ENCODE measurements around the gene CALY. TPM values are rescaled to one million over a fixed set of nuclear protein-coding genes. Genes with fewer than 3 reads are reported as not detected.

Gene CALY
- total RNA-seq, 1 experiment from 2014 or later = 0.47 TPM

DNA sequence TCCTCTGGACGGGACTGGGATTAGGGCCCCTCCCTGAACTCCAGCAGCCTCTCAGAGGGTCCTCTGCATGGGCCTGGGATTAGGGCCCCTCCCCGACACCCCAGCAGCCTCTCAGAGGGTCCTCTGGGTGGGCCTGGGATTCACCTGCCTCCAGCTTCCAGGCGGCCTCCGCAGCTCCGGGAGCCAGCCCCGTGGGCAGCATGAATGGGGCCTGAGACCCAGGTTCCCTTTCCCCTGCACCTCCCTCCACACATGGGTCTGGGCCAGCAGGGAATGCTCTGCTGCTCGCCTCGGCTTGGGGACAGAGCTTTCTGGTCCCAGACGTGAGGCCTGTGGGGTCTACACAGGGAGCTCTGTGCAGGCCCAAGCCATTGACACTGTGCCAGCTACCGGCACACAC, 33.5 kb downstream of the CALY start:
- Histone ChIP-seq H3K79me2 (ENCODE audit: insufficient read depth, low read length) (peaks cover 48% of the 10 kb centered on the region), H3K27me3 (ENCODE audit: insufficient read depth, low read length) (no peaks in the 10 kb centered on the region), H3K4me3 (replicated peaks in 1 of 2; ENCODE audit: low read depth in 1 of 2, low read length in 2 of 2) (no peak overlapping the region), H3K27ac (ENCODE audit: low read depth, low read length) (no peak overlapping the region), H2AFZ (ENCODE audit: low read depth, low read length, poor library complexity, severe bottlenecking) (no peak overlapping the region), H3K9me3 (ENCODE audit: control insufficient read depth in 1 of 2, insufficient read depth in 1 of 2, low read depth in 1 of 2, low read length in 2 of 2) (no peaks in the 10 kb centered on the region), H3K9ac (ENCODE audit: low read length) (no peak overlapping the region), H3K4me2 (ENCODE audit: low read length) (no peak overlapping the region), H3K9me2 (ENCODE audit: insufficient read depth) (no peaks in the 10 kb centered on the region), H3K4me1 (ENCODE audit: control insufficient read depth in 1 of 2, insufficient read depth in 2 of 2, low read length in 2 of 2) (peaks cover 2 to 8% of the 10 kb centered on the region in 2 experiments; a peak in 2 of 4 replicates), H3K36me3 (ENCODE audit: control insufficient read depth in 1 of 2, insufficient read depth in 2 of 2, low read length in 2 of 2) (peaks cover 0 to 4% of the 10 kb centered on the region in 2 experiments; a peak in 2 of 4 replicates), H4K20me1 (ENCODE audit: insufficient read depth) (no peaks in the 10 kb centered on the region)
- no peak for TF ChIP-seq POLR2AphosphoS5 (IDR thresholded peaks at IDR 0.05; ENCODE audit: low read depth, low read length)
- TF ChIP-seq TCF7L2 (IDR thresholded peaks at IDR 0.05; ENCODE audit: borderline replicate concordance, extremely low read depth, insufficient read depth, insufficient read length) = no peak
- TF ChIP-seq, protein P1, sequence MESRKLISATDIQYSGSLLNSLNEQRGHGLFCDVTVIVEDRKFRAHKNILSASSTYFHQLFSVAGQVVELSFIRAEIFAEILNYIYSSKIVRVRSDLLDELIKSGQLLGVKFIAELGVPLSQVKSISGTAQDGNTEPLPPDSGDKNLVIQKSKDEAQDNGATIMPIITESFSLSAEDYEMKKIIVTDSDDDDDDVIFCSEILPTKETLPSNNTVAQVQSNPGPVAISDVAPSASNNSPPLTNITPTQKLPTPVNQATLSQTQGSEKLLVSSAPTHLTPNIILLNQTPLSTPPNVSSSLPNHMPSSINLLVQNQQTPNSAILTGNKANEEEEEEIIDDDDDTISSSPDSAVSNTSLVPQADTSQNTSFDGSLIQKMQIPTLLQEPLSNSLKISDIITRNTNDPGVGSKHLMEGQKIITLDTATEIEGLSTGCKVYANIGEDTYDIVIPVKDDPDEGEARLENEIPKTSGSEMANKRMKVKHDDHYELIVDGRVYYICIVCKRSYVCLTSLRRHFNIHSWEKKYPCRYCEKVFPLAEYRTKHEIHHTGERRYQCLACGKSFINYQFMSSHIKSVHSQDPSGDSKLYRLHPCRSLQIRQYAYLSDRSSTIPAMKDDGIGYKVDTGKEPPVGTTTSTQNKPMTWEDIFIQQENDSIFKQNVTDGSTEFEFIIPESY (IDR thresholded peaks at IDR 0.05; ENCODE audit: extremely low read depth, insufficient replicate concordance, low read length) = no peak
- TF ChIP-seq JUND (IDR thresholded peaks at IDR 0.05) = no peak
- no peak for TF ChIP-seq SIN3A (IDR thresholded peaks at IDR 0.05; ENCODE audit: low read depth)
- TF ChIP-seq ELF1 (IDR thresholded peaks at IDR 0.05; ENCODE audit: borderline replicate concordance, low read depth) = no peak
- no peak for TF ChIP-seq ATF3 (IDR thresholded peaks at IDR 0.05)
- TF ChIP-seq EGR1 (IDR thresholded peaks at IDR 0.05; ENCODE audit: low read depth) = no peak
- TF ChIP-seq CEBPB (IDR thresholded peaks at IDR 0.05; ENCODE audit: low read depth) = no peak
- TF ChIP-seq SP1 (IDR thresholded peaks at IDR 0.05; ENCODE audit: low read depth) = no peak
- no peak for TF ChIP-seq ZNF274 (IDR thresholded peaks at IDR 0.05; ENCODE audit: low read depth, low read length)
- TF ChIP-seq EZH2phosphoT487 (IDR thresholded peaks at IDR 0.05; ENCODE audit: borderline replicate concordance) = no peak
- TF ChIP-seq POLR2A (IDR thresholded peaks at IDR 0.05; ENCODE audit: borderline replicate concordance, extremely low read depth, insufficient read depth, insufficient read length) = no peak
- TF ChIP-seq, protein P2, sequence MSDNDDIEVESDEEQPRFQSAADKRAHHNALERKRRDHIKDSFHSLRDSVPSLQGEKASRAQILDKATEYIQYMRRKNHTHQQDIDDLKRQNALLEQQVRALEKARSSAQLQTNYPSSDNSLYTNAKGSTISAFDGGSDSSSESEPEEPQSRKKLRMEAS (IDR thresholded peaks at IDR 0.05) = no peak
- no peak for TF ChIP-seq RAD21 (IDR thresholded peaks at IDR 0.05; ENCODE audit: low read depth)
- TF ChIP-seq FOSL1 (IDR thresholded peaks at IDR 0.05; ENCODE audit: low read depth) = no peak
- TF ChIP-seq, protein P3, sequence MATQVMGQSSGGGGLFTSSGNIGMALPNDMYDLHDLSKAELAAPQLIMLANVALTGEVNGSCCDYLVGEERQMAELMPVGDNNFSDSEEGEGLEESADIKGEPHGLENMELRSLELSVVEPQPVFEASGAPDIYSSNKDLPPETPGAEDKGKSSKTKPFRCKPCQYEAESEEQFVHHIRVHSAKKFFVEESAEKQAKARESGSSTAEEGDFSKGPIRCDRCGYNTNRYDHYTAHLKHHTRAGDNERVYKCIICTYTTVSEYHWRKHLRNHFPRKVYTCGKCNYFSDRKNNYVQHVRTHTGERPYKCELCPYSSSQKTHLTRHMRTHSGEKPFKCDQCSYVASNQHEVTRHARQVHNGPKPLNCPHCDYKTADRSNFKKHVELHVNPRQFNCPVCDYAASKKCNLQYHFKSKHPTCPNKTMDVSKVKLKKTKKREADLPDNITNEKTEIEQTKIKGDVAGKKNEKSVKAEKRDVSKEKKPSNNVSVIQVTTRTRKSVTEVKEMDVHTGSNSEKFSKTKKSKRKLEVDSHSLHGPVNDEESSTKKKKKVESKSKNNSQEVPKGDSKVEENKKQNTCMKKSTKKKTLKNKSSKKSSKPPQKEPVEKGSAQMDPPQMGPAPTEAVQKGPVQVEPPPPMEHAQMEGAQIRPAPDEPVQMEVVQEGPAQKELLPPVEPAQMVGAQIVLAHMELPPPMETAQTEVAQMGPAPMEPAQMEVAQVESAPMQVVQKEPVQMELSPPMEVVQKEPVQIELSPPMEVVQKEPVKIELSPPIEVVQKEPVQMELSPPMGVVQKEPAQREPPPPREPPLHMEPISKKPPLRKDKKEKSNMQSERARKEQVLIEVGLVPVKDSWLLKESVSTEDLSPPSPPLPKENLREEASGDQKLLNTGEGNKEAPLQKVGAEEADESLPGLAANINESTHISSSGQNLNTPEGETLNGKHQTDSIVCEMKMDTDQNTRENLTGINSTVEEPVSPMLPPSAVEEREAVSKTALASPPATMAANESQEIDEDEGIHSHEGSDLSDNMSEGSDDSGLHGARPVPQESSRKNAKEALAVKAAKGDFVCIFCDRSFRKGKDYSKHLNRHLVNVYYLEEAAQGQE (IDR thresholded peaks at IDR 0.05; ENCODE audit: low read depth) = no peak
- no peak for TF ChIP-seq ZFX (IDR thresholded peaks at IDR 0.05)
- no peak for TF ChIP-seq EZH2 (IDR thresholded peaks at IDR 0.05)
- TF ChIP-seq, protein P4, sequence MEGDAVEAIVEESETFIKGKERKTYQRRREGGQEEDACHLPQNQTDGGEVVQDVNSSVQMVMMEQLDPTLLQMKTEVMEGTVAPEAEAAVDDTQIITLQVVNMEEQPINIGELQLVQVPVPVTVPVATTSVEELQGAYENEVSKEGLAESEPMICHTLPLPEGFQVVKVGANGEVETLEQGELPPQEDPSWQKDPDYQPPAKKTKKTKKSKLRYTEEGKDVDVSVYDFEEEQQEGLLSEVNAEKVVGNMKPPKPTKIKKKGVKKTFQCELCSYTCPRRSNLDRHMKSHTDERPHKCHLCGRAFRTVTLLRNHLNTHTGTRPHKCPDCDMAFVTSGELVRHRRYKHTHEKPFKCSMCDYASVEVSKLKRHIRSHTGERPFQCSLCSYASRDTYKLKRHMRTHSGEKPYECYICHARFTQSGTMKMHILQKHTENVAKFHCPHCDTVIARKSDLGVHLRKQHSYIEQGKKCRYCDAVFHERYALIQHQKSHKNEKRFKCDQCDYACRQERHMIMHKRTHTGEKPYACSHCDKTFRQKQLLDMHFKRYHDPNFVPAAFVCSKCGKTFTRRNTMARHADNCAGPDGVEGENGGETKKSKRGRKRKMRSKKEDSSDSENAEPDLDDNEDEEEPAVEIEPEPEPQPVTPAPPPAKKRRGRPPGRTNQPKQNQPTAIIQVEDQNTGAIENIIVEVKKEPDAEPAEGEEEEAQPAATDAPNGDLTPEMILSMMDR (IDR thresholded peaks at IDR 0.05 in 2 of 3, conservative IDR thresholded peaks at IDR 0.05 in 1 of 3; ENCODE audit: borderline replicate concordance in 1 of 3, insufficient read depth in 1 of 3, low read depth in 2 of 3, low read length in 2 of 3) = no peak
- DNase-seq (ENCODE audit: low read depth, low spot score) (no peak), ATAC-seq (no peak)
- ChIA-PET CTCF (no interaction called here), POLR2A (no interaction called here), RAD21 (ENCODE audit: low non-redundant PET in 1 of 2, low total read pairs in 2 of 2, uncharacterized antibody in 2 of 2, unreplicated experiment in 2 of 2) (no interaction called here)
- no TSS peak for BruUV-seq (replicated peaks)
- intact Hi-C loops (cut with micrococcal nuclease) = no loop called here

Data from HCT116 (cell line).